HCT116 (cell line): ENCODE measurements around the gene PAX2. TPM values are rescaled to one million over a fixed set of nuclear protein-coding genes. Genes with fewer than 3 reads are reported as not detected.

Experiments used
- ATAC-seq: fragments of 200-7000 bp; cut with Tn5 transposase; 2 replicates; pipeline ENCODE4 v1.9.1; 2020; ENCODE audit warnings: mild to moderate bottlenecking, moderate library complexity
- BruUV-seq: library from RNA; stranded (reverse); fragments of 400-500 nt; replicated peaks from 2 replicates; lab custom pipeline; 2021; lab: Mats Ljungman, UMichigan
- CTCF ChIA-PET: fragments of 300-600 bp; sonication (Branson Sonifier 250); formaldehyde crosslinking; loops from one replicate; lab custom pipeline; 2021; ENCODE audit warnings: antibody characterized with exemption; lab: Charles Lee
- POLR2A ChIA-PET: fragments of 300-600, 350-600 bp; sonication (Branson Sonifier 250); formaldehyde crosslinking; loops from one replicate; lab custom pipeline; 2021; ENCODE audit warnings: antibody characterized with exemption; lab: Charles Lee
- RAD21 ChIA-PET, 2 experiments: fragments of 300-600 bp; sonication (Branson Sonifier 250); formaldehyde crosslinking; loops; one replicate each; lab custom pipeline; 2023; ENCODE audit warnings: low total read pairs in 2 of 2; ENCODE audit not compliant: uncharacterized antibody in 2 of 2, unreplicated experiment in 2 of 2, low non-redundant PET in 1 of 2; lab: Charles Lee
- DNase-seq: peaks from one replicate; pipeline ENCODE4 v3.0.0-alpha.2; 2010; ENCODE audit warnings: low read depth, low spot score
- H2AFZ ChIP-seq: fragments of 200-600 bp; shearing (Covaris generic), sonication (generic); 2 replicates; pipeline ENCODE4 v1.6.1; 2017; ENCODE audit warnings: low read depth, mixed run types, mixed read lengths, antibody characterized with exemption, low read length; ENCODE audit not compliant: poor library complexity, severe bottlenecking
- H3K27ac ChIP-seq: 2 replicates; pipeline ENCODE4 v1.5.1; 2012; ENCODE audit warnings: low read depth, low read length
- H3K27me3 ChIP-seq: fragments of 200-600 bp; sonication (generic); 2 replicates; pipeline ENCODE4 v1.6.1; 2016; ENCODE audit warnings: mixed run types, low read length, mixed read lengths; ENCODE audit not compliant: insufficient read depth
- H3K36me3 ChIP-seq, 2 experiments: fragments of 200-500 bp in 1 of 2; fragments of 200-600 bp in 1 of 2; sonication (Bioruptor generic) in 1 of 2; sonication (generic) in 1 of 2; 2 replicates each; pipeline versions ENCODE4 v1.5.1 to v1.6.1; 2014 to 2016; ENCODE audit warnings: low read length in 2 of 2, inconsistent platforms in 1 of 2, mixed read lengths in 1 of 2, mixed run types in 1 of 2; ENCODE audit not compliant: insufficient read depth in 2 of 2, control insufficient read depth in 1 of 2
- H3K4me1 ChIP-seq, 2 experiments: fragments of 200-600 bp in 1 of 2; sonication (generic) in 1 of 2; 2 replicates each; pipeline versions ENCODE4 v1.5.1 to v1.6.1; 2012 to 2017; ENCODE audit warnings: low read length in 2 of 2, inconsistent platforms in 1 of 2, mild to moderate bottlenecking in 1 of 2, mixed read lengths in 1 of 2, mixed run types in 1 of 2, moderate library complexity in 1 of 2; ENCODE audit not compliant: insufficient read depth in 2 of 2, control insufficient read depth in 1 of 2
- H3K4me2 ChIP-seq: fragments of 200-600 bp; sonication (generic); 2 replicates; pipeline ENCODE4 v1.6.1; 2017; ENCODE audit warnings: mixed run types, low read length, mixed read lengths
- H3K4me3 ChIP-seq, 2 experiments: fragments of 200-600 bp in 1 of 2; sonication (generic) in 1 of 2; replicated peaks in 1 of 2; 2 replicates each; pipeline ENCODE4 v1.5.1; 2011 to 2016; ENCODE audit warnings: low read length in 2 of 2, control low read depth in 1 of 2, low read depth in 1 of 2, mild to moderate bottlenecking in 1 of 2, mixed read lengths in 1 of 2, mixed run types in 1 of 2
- H3K79me2 ChIP-seq: fragments of 200-600 bp; sonication (generic); 2 replicates; pipeline ENCODE4 v1.6.1; 2017; ENCODE audit warnings: mild to moderate bottlenecking, mixed run types, low read length, moderate library complexity, mixed read lengths; ENCODE audit not compliant: insufficient read depth
- H3K9ac ChIP-seq: fragments of 200-600 bp; sonication (generic); 2 replicates; pipeline ENCODE4 v1.6.1; 2016; ENCODE audit warnings: low read length, mixed read lengths
- H3K9me2 ChIP-seq: fragments of 200-600 bp; sonication (generic), shearing (Covaris generic); 2 replicates; pipeline ENCODE4 v1.6.1; 2017; ENCODE audit warnings: mixed run types, mild to moderate bottlenecking, moderate library complexity; ENCODE audit not compliant: insufficient read depth
- H3K9me3 ChIP-seq, 2 experiments: fragments of 200-500 bp in 1 of 2; fragments of 200-600 bp in 1 of 2; sonication (Bioruptor generic) in 1 of 2; sonication (generic) in 1 of 2; 2 replicates each; pipeline ENCODE4 v1.6.1; 2014 to 2017; ENCODE audit warnings: low read length in 2 of 2, mixed read lengths in 2 of 2, inconsistent platforms in 1 of 2, low read depth in 1 of 2, mild to moderate bottlenecking in 1 of 2, mixed run types in 1 of 2, moderate library complexity in 1 of 2; ENCODE audit not compliant: control insufficient read depth in 1 of 2, insufficient read depth in 1 of 2
- H4K20me1 ChIP-seq: fragments of 200-600 bp; sonication (generic), shearing (Covaris generic); 2 replicates; pipeline ENCODE4 v1.6.1; 2017; ENCODE audit warnings: mixed run types, mild to moderate bottlenecking, moderate library complexity; ENCODE audit not compliant: insufficient read depth
- CBX3 ChIP-seq: IDR thresholded peaks from 2 replicates; pipeline ENCODE4 v1.6.1; 2012; ENCODE audit warnings: low read depth
- CEBPB ChIP-seq: IDR thresholded peaks from 2 replicates; pipeline ENCODE4 v1.6.1; 2012; ENCODE audit warnings: low read depth
- EGR1 ChIP-seq: IDR thresholded peaks from 2 replicates; pipeline ENCODE4 v1.6.1; 2012; ENCODE audit warnings: low read depth
- ELF1 ChIP-seq: IDR thresholded peaks from 2 replicates; pipeline ENCODE4 v1.6.1; 2012; ENCODE audit warnings: low read depth, borderline replicate concordance
- EZH2 ChIP-seq: fragments of 200-600 bp; sonication (generic); IDR thresholded peaks from 2 replicates; pipeline ENCODE4 v1.6.1; 2017; ENCODE audit warnings: antibody characterized with exemption, mixed run types
- FOSL1 ChIP-seq: IDR thresholded peaks from 2 replicates; pipeline ENCODE4 v1.6.1; 2012; ENCODE audit warnings: low read depth
- JUND ChIP-seq: IDR thresholded peaks from 2 replicates; pipeline ENCODE4 v1.6.1; 2012
- MAX ChIP-seq: IDR thresholded peaks from 2 replicates; pipeline ENCODE4 v1.6.1; 2012
- POLR2AphosphoS5 ChIP-seq: IDR thresholded peaks from 2 replicates; pipeline ENCODE4 v1.6.1; 2011; ENCODE audit warnings: mild to moderate bottlenecking, low read depth, low read length, moderate library complexity
- RAD21 ChIP-seq: IDR thresholded peaks from 2 replicates; pipeline ENCODE4 v1.6.1; 2012; ENCODE audit warnings: low read depth, mild to moderate bottlenecking
- SIN3A ChIP-seq: IDR thresholded peaks from 2 replicates; pipeline ENCODE4 v1.6.1; 2012; ENCODE audit warnings: low read depth
- TCF7L2 ChIP-seq: IDR thresholded peaks from 2 replicates; pipeline ENCODE4 v1.7.0; 2011; ENCODE audit warnings: borderline replicate concordance, inconsistent platforms; ENCODE audit not compliant: insufficient read depth, insufficient read length; ENCODE audit errors: extremely low read depth
- YY1 ChIP-seq: IDR thresholded peaks from 2 replicates; pipeline ENCODE4 v1.6.1; 2011; ENCODE audit warnings: low read length, low read depth, moderate library complexity, mild to moderate bottlenecking; ENCODE audit not compliant: insufficient replicate concordance; ENCODE audit errors: extremely low read depth
- ZBTB33 ChIP-seq: IDR thresholded peaks from 2 replicates; pipeline ENCODE4 v1.6.1; 2011; ENCODE audit warnings: mild to moderate bottlenecking, low read length, moderate library complexity; ENCODE audit not compliant: insufficient replicate concordance; ENCODE audit errors: extremely low read depth
- ZFX ChIP-seq: fragments of 450-650 bp; IDR thresholded peaks from 2 replicates; pipeline ENCODE4 v1.6.1; 2017
- intact Hi-C: fragments of 100-400 bp; cut with micrococcal nuclease; formaldehyde crosslinking; loops from 2 replicates; pipeline ENCODE4 v1.10.0; 2022
- total RNA-seq: library from RNA; stranded (reverse); gene quantifications from one replicate; pipeline ENCODE4 v1.2.1, GENCODE V29; 2021; ENCODE audit not compliant: unreplicated experiment
- TF ChIP-seq, protein P1 (sequence below): IDR thresholded peaks from 2 replicates; pipeline ENCODE4 v1.6.1; 2012
- TF ChIP-seq, protein P2 (sequence below), 3 experiments: fragments of 200-600 bp in 1 of 3; sonication (generic) in 1 of 3; IDR thresholded peaks in 2 of 3; conservative IDR thresholded peaks in 1 of 3; 2 replicates each; pipeline ENCODE4 v1.5.1; 2012 to 2017; ENCODE audit warnings: low read depth in 2 of 3, low read length in 2 of 3, antibody characterized with exemption in 1 of 3, borderline replicate concordance in 1 of 3, control low read depth in 1 of 3, mild to moderate bottlenecking in 1 of 3, mixed read lengths in 1 of 3, mixed run types in 1 of 3, moderate library complexity in 1 of 3; ENCODE audit not compliant: insufficient read depth in 1 of 3

The PAX2 gene
- total RNA-seq, 1 experiment from 2014 or later, result 5.0 TPM

- no peak for ATAC-seq
- no peaks in the 10 kb centered on the region for H3K9me2 ChIP-seq
- no TSS peak for BruUV-seq
- ChIA-PET POLR2A (no interaction called here), CTCF (no interaction called here), RAD21 (no interaction called here)
- intact Hi-C loops, result no loop called here
- H3K79me2 ChIP-seq, result no peaks in the 10 kb centered on the region
- peaks cover 9% of the 10 kb centered on the region; the same call in 1 of the 2 replicates for H3K27me3 ChIP-seq
- H3K4me1 ChIP-seq, result peaks cover 3 to 4% of the 10 kb centered on the region in 2 experiments; a peak in 3 of 4 replicates
- no peaks in the 10 kb centered on the region for H4K20me1 ChIP-seq
- TF ChIP-seq JUND (no peak), ZBTB33 (no peak), FOSL1 (no peak), EGR1 (no peak)
- H2AFZ ChIP-seq, result no peak overlapping the region
- no peak overlapping the region for H3K27ac ChIP-seq
- DNase-seq, result no peak
- H3K36me3 ChIP-seq, result no peaks in the 10 kb centered on the region
- H3K4me2 ChIP-seq, result no peak overlapping the region
- no peak overlapping the region for H3K4me3 ChIP-seq
- H3K9ac ChIP-seq, result no peak overlapping the region
- H3K9me3 ChIP-seq, result no peaks in the 10 kb centered on the region
Observed at GRCh38 chr10:100780324-100780723, 34.9 kb downstream of the PAX2 start.

- no peak overlapping the region for H2AFZ ChIP-seq
- no peaks in the 10 kb centered on the region for H4K20me1 ChIP-seq
- H3K36me3 ChIP-seq, result no peaks in the 10 kb centered on the region
- POLR2A ChIA-PET, result no interaction called here
- H3K4me1 ChIP-seq, result no peaks in the 10 kb centered on the region
- intact Hi-C loops, result no loop called here
- no peak overlapping the region for H3K4me2 ChIP-seq
- RAD21 ChIA-PET, result no interaction called here
- CTCF ChIA-PET, result no interaction called here
- H3K9ac ChIP-seq, result no peak overlapping the region
- H3K9me3 ChIP-seq, result no peaks in the 10 kb centered on the region
- no peak overlapping the region for H3K4me3 ChIP-seq
- no peak for TF ChIP-seq EZH2
- no peak for TF ChIP-seq SIN3A
- TF ChIP-seq RAD21, result no peak
- TF ChIP-seq MAX, result no peak
- no peak for TF ChIP-seq ELF1
- TF ChIP-seq TCF7L2, result no peak
- TF ChIP-seq POLR2AphosphoS5, result no peak
- no peak for TF ChIP-seq ZFX
- TF ChIP-seq, protein P1, sequence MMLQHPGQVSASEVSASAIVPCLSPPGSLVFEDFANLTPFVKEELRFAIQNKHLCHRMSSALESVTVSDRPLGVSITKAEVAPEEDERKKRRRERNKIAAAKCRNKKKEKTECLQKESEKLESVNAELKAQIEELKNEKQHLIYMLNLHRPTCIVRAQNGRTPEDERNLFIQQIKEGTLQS, result no peak
- no peak for TF ChIP-seq FOSL1
- TF ChIP-seq CBX3, result no peak
- TF ChIP-seq, protein P2, sequence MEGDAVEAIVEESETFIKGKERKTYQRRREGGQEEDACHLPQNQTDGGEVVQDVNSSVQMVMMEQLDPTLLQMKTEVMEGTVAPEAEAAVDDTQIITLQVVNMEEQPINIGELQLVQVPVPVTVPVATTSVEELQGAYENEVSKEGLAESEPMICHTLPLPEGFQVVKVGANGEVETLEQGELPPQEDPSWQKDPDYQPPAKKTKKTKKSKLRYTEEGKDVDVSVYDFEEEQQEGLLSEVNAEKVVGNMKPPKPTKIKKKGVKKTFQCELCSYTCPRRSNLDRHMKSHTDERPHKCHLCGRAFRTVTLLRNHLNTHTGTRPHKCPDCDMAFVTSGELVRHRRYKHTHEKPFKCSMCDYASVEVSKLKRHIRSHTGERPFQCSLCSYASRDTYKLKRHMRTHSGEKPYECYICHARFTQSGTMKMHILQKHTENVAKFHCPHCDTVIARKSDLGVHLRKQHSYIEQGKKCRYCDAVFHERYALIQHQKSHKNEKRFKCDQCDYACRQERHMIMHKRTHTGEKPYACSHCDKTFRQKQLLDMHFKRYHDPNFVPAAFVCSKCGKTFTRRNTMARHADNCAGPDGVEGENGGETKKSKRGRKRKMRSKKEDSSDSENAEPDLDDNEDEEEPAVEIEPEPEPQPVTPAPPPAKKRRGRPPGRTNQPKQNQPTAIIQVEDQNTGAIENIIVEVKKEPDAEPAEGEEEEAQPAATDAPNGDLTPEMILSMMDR (IDR thresholded peaks at IDR 0.05 in 2 of 3, conservative IDR thresholded peaks at IDR 0.05 in 1 of 3; ENCODE audit: borderline replicate concordance in 1 of 3, insufficient read depth in 1 of 3, low read depth in 2 of 3, low read length in 2 of 3), result no peak
- no peak for TF ChIP-seq CEBPB
- TF ChIP-seq YY1, result no peak
- H3K9me2 ChIP-seq, result no peaks in the 10 kb centered on the region
- no peak for ATAC-seq
- BruUV-seq, result no TSS peak
- H3K79me2 ChIP-seq, result no peaks in the 10 kb centered on the region
- H3K27me3 ChIP-seq, result peaks cover 7% of the 10 kb centered on the region; the same call in 1 of the 2 replicates
- DNase-seq, result no peak
- no peak overlapping the region for H3K27ac ChIP-seq
Observed at GRCh38 chr10:100781145-100781665, 35.8 kb downstream of the PAX2 start.
